Type B pancreatic cell (in vitro differentiated cells): ENCODE measurements around the gene TANGO6. TPM values are rescaled to one million over a fixed set of nuclear protein-coding genes. Genes with fewer than 3 reads are reported as not detected.
A peak's percentile ranks its signal among the peaks of the same experiment; 100 is the strongest.

Source experiments
- DNase-seq: peaks from one replicate; pipeline ENCODE4 v3.0.0; 2021; ENCODE audit warnings: mixed read lengths; ENCODE audit not compliant: unreplicated experiment; ENCODE audit errors: extremely low spot score
- H3K27ac Mint-ChIP-seq: 2 replicates; pipeline ENCODE4 v1.8.0; 2021; ENCODE audit warnings: mild to moderate bottlenecking, mixed read lengths
- H3K27me3 Mint-ChIP-seq: 2 replicates; pipeline ENCODE4 v1.8.0; 2021; ENCODE audit warnings: mixed read lengths
- H3K36me3 Mint-ChIP-seq: 2 replicates; pipeline ENCODE4 v1.8.0; 2021; ENCODE audit warnings: mixed read lengths
- H3K4me1 Mint-ChIP-seq: one replicate; pipeline ENCODE4 v1.8.0; 2021; ENCODE audit warnings: mixed read lengths; ENCODE audit not compliant: unreplicated experiment
- H3K4me3 Mint-ChIP-seq: 2 replicates; pipeline ENCODE4 v1.8.0; 2021; ENCODE audit warnings: mild to moderate bottlenecking, mixed read lengths
- H3K9me3 Mint-ChIP-seq: 2 replicates; pipeline ENCODE4 v1.8.0; 2021; ENCODE audit warnings: mixed read lengths
- CTCF ChIP-seq: fragments of 200-600 bp; sonication (generic); conservative IDR thresholded peaks from 2 replicates; pipeline ENCODE4 v1.5.0; 2021; ENCODE audit warnings: antibody characterized with exemption, mild to moderate bottlenecking
- total RNA-seq: library from RNA; stranded (reverse); gene quantifications from 2 replicates; pipeline ENCODE4 v1.2.1, GENCODE V29; 2021; ENCODE audit warnings: low replicate concordance

TANGO6 gene
- total RNA-seq, 1 donor from 2014 or later, result 13.0 TPM

DNA sequence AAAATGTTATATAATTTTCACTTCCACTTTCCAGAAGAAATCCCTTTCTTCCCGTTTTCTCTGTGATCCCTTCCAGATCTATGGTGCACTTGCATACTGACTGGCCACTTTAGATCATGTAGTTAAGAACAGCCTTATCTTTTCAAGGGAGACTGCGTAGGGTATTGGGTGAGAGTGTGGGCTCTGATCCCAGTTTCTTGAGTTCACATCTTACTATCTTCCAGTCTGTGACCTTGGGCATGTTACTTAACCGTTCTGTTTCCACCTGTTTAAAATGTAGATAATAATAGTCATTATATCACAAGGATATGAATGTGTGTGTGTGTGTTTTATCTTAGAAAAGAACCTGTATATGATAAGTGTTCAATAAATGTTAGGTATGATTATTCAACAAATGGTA is 83.7 kb downstream of the TANGO6 start:
- Mint-ChIP-seq H3K27ac (no peak overlapping the region), H3K9me3 (no peaks in the 10 kb centered on the region), H3K4me1 (no peaks in the 10 kb centered on the region), H3K36me3 (peaks cover 22% of the 10 kb centered on the region), H3K4me3 (no peak overlapping the region), H3K27me3 (no peaks in the 10 kb centered on the region)
- DNase-seq, result no peak
- no peak for TF ChIP-seq CTCF

- no peak overlapping the region for H3K27ac Mint-ChIP-seq
- no peaks in the 10 kb centered on the region for H3K27me3 Mint-ChIP-seq
- H3K4me3 Mint-ChIP-seq, result no peak overlapping the region
- TF ChIP-seq CTCF, result no peak
- peaks cover 19% of the 10 kb centered on the region for H3K36me3 Mint-ChIP-seq
- no peak for DNase-seq
- H3K4me1 Mint-ChIP-seq, result no peaks in the 10 kb centered on the region
- no peaks in the 10 kb centered on the region for H3K9me3 Mint-ChIP-seq
Measured at GRCh38 chr16:68931196-68931595, 87.9 kb downstream of the TANGO6 start.

DNA sequence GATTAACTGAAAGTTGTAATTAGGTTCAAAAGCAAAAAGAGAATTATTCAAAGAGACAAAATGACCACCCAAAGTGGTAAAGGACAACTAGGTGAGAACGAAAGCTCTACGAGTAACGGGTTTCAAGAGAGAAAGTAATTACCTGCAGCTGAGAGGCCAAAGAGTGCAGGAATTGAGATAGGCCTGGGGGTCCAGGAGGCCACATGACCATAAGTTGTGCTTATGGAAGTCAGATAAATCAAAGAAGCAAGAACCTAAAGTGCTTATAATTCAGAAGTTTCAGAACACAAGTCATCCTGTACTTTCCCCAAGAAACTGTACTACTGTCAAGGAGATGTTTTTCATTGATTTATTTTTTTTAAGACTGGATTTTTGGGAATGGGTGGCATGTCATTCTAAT is 91.1 kb downstream of the TANGO6 start:
- Mint-ChIP-seq H3K9me3 (no peaks in the 10 kb centered on the region), H3K36me3 (peaks cover 8% of the 10 kb centered on the region)

DNA sequence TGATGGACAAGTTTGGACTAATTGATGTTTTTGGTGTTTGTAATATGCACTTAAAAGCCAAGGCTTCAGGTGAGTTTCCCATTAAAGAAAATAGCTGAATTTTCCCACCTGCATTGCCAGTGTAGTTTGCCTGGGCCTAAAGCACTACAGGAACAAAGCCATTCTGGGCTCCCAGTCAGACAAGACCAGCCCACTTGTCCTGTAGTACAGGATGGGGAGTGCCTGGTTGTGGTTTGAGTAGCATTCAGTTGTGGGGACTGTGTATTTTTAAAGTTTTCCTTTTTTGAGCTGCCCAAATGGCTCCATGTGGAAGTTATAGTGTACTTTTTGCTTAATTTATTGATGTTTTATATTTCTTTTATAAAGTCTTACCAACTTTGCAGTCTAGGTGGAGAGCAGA is 91.7 kb downstream of the TANGO6 start:
- no peaks in the 10 kb centered on the region for H3K9me3 Mint-ChIP-seq
- H3K4me1 Mint-ChIP-seq, result no peaks in the 10 kb centered on the region
- no peak overlapping the region for H3K27ac Mint-ChIP-seq
- no peaks in the 10 kb centered on the region for H3K27me3 Mint-ChIP-seq
- no peak for DNase-seq
- peaks cover 7% of the 10 kb centered on the region for H3K36me3 Mint-ChIP-seq
- no peak overlapping the region for H3K4me3 Mint-ChIP-seq
- no peak for TF ChIP-seq CTCF

More for the DNA sequence above, 91.1 kb downstream of the TANGO6 start:
- no peak overlapping the region for H3K27ac Mint-ChIP-seq
- H3K4me3 Mint-ChIP-seq, result no peak overlapping the region
- TF ChIP-seq CTCF, result no peak
- no peak for DNase-seq
- H3K27me3 Mint-ChIP-seq, result no peaks in the 10 kb centered on the region
- H3K4me1 Mint-ChIP-seq, result no peaks in the 10 kb centered on the region

DNA sequence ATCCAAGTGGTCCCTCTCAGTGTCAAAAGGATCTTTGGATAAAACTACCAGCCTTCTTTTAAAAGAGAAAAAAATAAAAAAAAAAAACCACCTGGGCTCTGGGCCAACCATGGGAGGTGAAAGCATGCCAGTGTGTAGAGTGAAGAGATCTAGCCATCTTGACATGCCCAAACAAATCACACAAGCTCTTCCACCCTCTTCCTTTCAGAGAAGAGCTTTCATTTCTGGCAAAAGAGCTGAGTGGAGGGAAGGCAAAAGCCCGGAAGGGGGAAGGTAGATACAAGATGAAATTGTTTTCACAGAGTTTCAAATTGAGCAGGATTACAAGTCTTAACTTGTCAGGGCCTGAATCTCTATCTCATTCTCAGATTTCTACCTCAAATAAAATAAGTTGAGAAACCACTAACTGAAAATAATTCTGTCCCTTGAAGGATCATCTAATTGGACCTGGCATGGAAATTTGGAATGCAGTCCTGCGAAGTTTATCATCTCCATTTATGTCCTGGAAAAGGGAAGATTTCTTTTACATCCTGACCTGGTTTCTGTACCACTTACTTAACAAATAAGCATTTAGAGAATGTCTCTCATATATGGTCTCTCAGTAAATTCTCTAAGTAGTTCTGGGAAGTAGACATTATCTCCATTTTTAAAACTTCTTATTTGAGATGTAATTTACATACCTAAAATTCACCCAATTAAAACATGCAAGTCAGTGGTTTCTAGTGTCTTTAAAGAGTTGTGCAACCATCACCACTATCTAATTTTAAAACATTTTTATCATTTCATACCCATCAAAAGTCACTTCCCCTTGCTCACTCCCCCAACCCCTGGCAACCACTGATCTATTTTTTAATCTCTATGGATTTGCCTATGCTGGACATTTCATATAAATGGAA is 93.7 kb downstream of the TANGO6 start:
- DNase-seq, result no peak
- TF ChIP-seq CTCF, result no peak
- Mint-ChIP-seq H3K4me1 (no peaks in the 10 kb centered on the region), H3K4me3 (no peak overlapping the region), H3K9me3 (no peaks in the 10 kb centered on the region), H3K27me3 (no peaks in the 10 kb centered on the region), H3K36me3 (no peaks in the 10 kb centered on the region), H3K27ac (peak overlapping the region; percentile 42)
